Sigmoid colon (tissue), 3 donors: Measurements from ENCODE around the gene NR3C2.

Source experiments
- CTCF ChIP-seq, 4 experiments: fragments of 450-650 bp in 3 of 4; fragments of 200-600 bp in 1 of 4; IDR thresholded peaks; one replicate each; pipeline ENCODE4 v1.5.1; 2016 to 2019; ENCODE audit warnings: antibody characterized with exemption in 4 of 4, mild to moderate bottlenecking in 3 of 4, moderate library complexity in 2 of 4
- POLR2A ChIP-seq, 2 donors: fragments of 450-650 bp; IDR thresholded peaks; one replicate each; pipeline ENCODE4 v1.6.1; 2016; ENCODE audit warnings: antibody characterized with exemption in 2 of 2, mild to moderate bottlenecking in 2 of 2, moderate library complexity in 2 of 2

- TF ChIP-seq CTCF (IDR thresholded peaks at IDR 0.05): no peak
- no peak for TF ChIP-seq POLR2A (IDR thresholded peaks at IDR 0.05)
These were observed 325.9 kb downstream of the NR3C2 start for GRCh38 chr4:148116264-148116663.
